ENCODE data around the gene ZNF391.

GRCh38 chr6:27448456-27448855 is 59.9 kb downstream of the ZNF391 start:
- no peak for TF ChIP-seq CTCF (IDR thresholded peaks at IDR 0.05; ENCODE audit: low read depth, low read length, missing input control)
- no peak for TF ChIP-seq HNF4G (IDR thresholded peaks at IDR 0.05)
- no peak for TF ChIP-seq MAX (IDR thresholded peaks at IDR 0.05)
- TF ChIP-seq YY1 (IDR thresholded peaks at IDR 0.05): no peak
- TF ChIP-seq RAD21 (IDR thresholded peaks at IDR 0.05): no peak
- TF ChIP-seq REST (IDR thresholded peaks at IDR 0.05): no peak
- TF ChIP-seq JUND (IDR thresholded peaks at IDR 0.05): no peak
- no peak for TF ChIP-seq ZBTB33 (IDR thresholded peaks at IDR 0.05)

Measured in liver (tissue), 3 donors.